Measurements from ENCODE around the gene C9orf152. TPM values are rescaled to one million over a fixed set of nuclear protein-coding genes. Genes with fewer than 3 reads are reported as not detected.

C9orf152 gene
- total and polyA plus RNA-seq, 9 of the 15 experiments (the other 6 are each of a cell fraction or from before 2014, with no cell fraction given): not detected

DNA sequence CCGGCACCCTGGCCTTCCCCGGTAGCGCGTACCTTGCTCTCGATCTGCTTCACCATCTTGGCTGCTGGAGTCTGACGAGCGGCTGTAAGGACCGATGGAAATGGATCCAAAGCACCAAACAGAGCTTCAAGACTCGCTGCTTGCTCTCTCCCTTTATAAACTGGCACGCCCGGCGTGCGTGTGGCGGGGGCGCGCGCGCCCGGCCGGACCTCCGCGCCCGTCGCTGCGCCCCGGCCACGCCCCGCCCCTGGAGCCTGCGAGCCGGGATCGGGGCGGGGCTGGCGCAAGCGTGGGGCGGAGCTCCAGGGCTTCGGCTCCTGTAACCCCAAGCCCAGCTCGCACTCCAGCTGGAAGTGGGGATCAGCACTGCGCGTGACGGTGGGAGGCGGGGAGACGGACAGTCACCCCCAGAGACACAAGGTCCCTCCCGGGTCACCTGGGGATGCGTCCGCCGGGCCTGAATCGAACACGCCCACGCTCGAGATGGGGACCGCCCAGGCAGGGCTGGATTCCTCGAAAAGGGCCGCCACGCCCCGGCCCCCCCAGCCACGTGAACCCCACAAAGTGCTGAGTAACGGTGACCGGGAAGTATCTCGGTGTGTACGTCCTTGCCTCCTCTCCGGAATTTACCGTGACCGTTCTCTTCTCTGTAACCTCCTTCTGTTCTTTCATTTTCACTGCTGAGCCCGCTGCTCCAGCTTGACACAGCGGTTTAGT is 48.6 kb upstream of the C9orf152 start, which contains the start of gene TXN (continued):
- TF ChIP-seq FUS (optimal IDR thresholded peaks at IDR 0.05; ENCODE audit: low read depth, low read length) (no peak), MTF1 (CRISPR knock-in tag; IDR thresholded peaks at IDR 0.05; ENCODE audit: borderline replicate concordance) (no peak), ZNF79 (CRISPR knock-in tag; IDR thresholded peaks at IDR 0.05; ENCODE audit: low read depth) (no peak), ZFP36 (IDR thresholded peaks at IDR 0.05; ENCODE audit: low read depth, low read length, partially characterized antibody) (no peak), PHF20 (IDR thresholded peaks at IDR 0.05; ENCODE audit: partially characterized antibody) (peak; percentile 41), SRSF7 (optimal IDR thresholded peaks at IDR 0.05; ENCODE audit: low read depth, low read length) (no peak), ZNF76 (CRISPR knock-in tag; IDR thresholded peaks at IDR 0.05; ENCODE audit: borderline replicate concordance) (no peak), SREBF1 (IDR thresholded peaks at IDR 0.05; ENCODE audit: borderline replicate concordance, low read depth, low read length) (no peak), KLF13 (tag; IDR thresholded peaks at IDR 0.05; ENCODE audit: borderline replicate concordance, low read depth) (peak; percentile 56; the same call in 1 of the 2 replicates), MLLT1 (IDR thresholded peaks at IDR 0.05) (0 out of 4 replicates have a peak, but pooled peaks of 1 of the 2 experiments have one; percentile 27), HDAC1 (IDR thresholded peaks at IDR 0.05) (peak in 1 of 2 experiments; percentile 81; a peak in 2 of 4 replicates), POU5F1 (IDR thresholded peaks at IDR 0.05; ENCODE audit: borderline replicate concordance, low read depth, low read length, partially characterized antibody) (no peak), ZNF316 (IDR thresholded peaks at IDR 0.05) (peak; percentile 99), NBN (IDR thresholded peaks at IDR 0.05; ENCODE audit: low read depth) (peak; percentile 78; the same call in 1 of the 2 replicates), BHLHE40 (IDR thresholded peaks at IDR 0.05; ENCODE audit: low read length) (peak; percentile 90), ZNF3 (CRISPR knock-in tag; IDR thresholded peaks at IDR 0.05) (no peak), KDM2B (CRISPR knock-in tag; IDR thresholded peaks at IDR 0.05) (no peak), ZNF146 (CRISPR knock-in tag; IDR thresholded peaks at IDR 0.05; ENCODE audit: unreplicated experiment) (no peak), NRF1 (conservative IDR thresholded peaks at IDR 0.05 in 1 of 2, IDR thresholded peaks at IDR 0.05 in 1 of 2) (peak; percentile 91 to 93), KDM5B (IDR thresholded peaks at IDR 0.05; ENCODE audit: insufficient replicate concordance, low read depth, low read length) (peak; percentile 88)
- TF ChIP-seq, protein P1, sequence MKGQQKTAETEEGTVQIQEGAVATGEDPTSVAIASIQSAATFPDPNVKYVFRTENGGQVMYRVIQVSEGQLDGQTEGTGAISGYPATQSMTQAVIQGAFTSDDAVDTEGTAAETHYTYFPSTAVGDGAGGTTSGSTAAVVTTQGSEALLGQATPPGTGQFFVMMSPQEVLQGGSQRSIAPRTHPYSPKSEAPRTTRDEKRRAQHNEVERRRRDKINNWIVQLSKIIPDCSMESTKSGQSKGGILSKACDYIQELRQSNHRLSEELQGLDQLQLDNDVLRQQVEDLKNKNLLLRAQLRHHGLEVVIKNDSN (CRISPR knock-in tag; IDR thresholded peaks at IDR 0.05): peak; percentile 89
- TF ChIP-seq, protein P2, sequence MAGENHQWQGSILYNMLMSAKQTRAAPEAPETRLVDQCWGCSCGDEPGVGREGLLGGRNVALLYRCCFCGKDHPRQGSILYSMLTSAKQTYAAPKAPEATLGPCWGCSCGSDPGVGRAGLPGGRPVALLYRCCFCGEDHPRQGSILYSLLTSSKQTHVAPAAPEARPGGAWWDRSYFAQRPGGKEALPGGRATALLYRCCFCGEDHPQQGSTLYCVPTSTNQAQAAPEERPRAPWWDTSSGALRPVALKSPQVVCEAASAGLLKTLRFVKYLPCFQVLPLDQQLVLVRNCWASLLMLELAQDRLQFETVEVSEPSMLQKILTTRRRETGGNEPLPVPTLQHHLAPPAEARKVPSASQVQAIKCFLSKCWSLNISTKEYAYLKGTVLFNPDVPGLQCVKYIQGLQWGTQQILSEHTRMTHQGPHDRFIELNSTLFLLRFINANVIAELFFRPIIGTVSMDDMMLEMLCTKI (IDR thresholded peaks at IDR 0.05; ENCODE audit: partially characterized antibody): no peak

Data from K562 (cell line).